HG03139 (cell line): ENCODE data around the gene GLMN.

Source experiments
- ATAC-seq: cut with Tn5 transposase; IDR thresholded peaks from one replicate; pipeline ENCODE4 v1.9.1; 2021; ENCODE audit not compliant: unreplicated experiment

Gene GLMN

GRCh38 chr1:92201973-92202372 is 96.8 kb downstream of the GLMN start:
- no peak for ATAC-seq
